ENCODE results near the gene LIF. TPM values are rescaled to one million over a fixed set of nuclear protein-coding genes. Genes with fewer than 3 reads are reported as not detected.

The LIF gene
- total RNA-seq, 1 experiment from 2014 or later = 8.0 TPM

DNA sequence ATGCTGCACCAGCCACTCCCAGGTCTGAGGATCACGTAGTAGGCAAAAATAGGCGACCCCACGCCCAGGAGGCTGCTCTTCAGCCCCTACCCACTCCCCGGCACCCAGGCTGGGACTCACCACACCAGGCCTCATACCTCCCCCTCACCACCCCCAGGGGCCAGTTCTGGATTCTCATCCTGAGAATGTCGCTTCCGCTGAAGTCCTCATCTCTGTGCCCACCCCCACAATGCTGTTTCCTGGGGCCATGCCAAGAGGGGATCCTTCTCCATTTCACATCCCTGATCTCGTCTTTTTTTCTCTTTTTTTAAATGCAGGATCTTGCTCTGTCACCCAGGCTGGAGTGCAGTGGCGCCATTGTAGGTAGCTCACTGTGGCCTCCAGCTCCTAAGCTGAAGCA is 21.8 kb upstream of the LIF start:
- no peaks in the 10 kb centered on the region for H3K4me1 Mint-ChIP-seq (ENCODE audit: low read depth, unreplicated experiment)
- Histone ChIP-seq H3K27me3 (replicated peaks; ENCODE audit: control insufficient read depth, insufficient read depth, low read length) (no peaks in the 10 kb centered on the region), H3K36me3 (ENCODE audit: control insufficient read depth, insufficient read depth, low read length) (no peaks in the 10 kb centered on the region), H3K4me3 (ENCODE audit: low read depth, low read length) (no peak overlapping the region), H3K9me3 (no peaks in the 10 kb centered on the region), H3K4me1 (peaks cover under 1% of the 10 kb centered on the region; the same call in 1 of the 2 replicates)
- intact Hi-C loops (cut with micrococcal nuclease; ENCODE audit: unreplicated experiment) = no loop called here
- H3K36me3 Mint-ChIP-seq (ENCODE audit: insufficient read depth, unreplicated experiment) = peaks cover 5% of the 10 kb centered on the region
- TF ChIP-seq, protein P1, sequence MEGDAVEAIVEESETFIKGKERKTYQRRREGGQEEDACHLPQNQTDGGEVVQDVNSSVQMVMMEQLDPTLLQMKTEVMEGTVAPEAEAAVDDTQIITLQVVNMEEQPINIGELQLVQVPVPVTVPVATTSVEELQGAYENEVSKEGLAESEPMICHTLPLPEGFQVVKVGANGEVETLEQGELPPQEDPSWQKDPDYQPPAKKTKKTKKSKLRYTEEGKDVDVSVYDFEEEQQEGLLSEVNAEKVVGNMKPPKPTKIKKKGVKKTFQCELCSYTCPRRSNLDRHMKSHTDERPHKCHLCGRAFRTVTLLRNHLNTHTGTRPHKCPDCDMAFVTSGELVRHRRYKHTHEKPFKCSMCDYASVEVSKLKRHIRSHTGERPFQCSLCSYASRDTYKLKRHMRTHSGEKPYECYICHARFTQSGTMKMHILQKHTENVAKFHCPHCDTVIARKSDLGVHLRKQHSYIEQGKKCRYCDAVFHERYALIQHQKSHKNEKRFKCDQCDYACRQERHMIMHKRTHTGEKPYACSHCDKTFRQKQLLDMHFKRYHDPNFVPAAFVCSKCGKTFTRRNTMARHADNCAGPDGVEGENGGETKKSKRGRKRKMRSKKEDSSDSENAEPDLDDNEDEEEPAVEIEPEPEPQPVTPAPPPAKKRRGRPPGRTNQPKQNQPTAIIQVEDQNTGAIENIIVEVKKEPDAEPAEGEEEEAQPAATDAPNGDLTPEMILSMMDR (IDR thresholded peaks at IDR 0.05; ENCODE audit: insufficient read depth in 1 of 2, low read depth in 1 of 2, low read length in 1 of 2, severe bottlenecking in 1 of 2, unreplicated experiment in 1 of 2) = no peak
- POLR2A ChIA-PET = no interaction called here
- H3K27me3 Mint-ChIP-seq (ENCODE audit: insufficient read depth, unreplicated experiment) = no peaks in the 10 kb centered on the region
- H3K4me3 Mint-ChIP-seq (ENCODE audit: unreplicated experiment) = no peak overlapping the region
- no peaks in the 10 kb centered on the region for H3K9me3 Mint-ChIP-seq (ENCODE audit: unreplicated experiment)
- DNase-seq = no peak
- CTCF ChIA-PET = interaction anchor here (1.0 kb wide), 1 partner anchor 58 kb away, joined by 4 read pairs; the partner anchor contains the start of gene TBC1D10A
- no peak overlapping the region for H3K27ac Mint-ChIP-seq (ENCODE audit: unreplicated experiment)
- no TSS peak for BruUV-seq (replicated peaks)

DNA sequence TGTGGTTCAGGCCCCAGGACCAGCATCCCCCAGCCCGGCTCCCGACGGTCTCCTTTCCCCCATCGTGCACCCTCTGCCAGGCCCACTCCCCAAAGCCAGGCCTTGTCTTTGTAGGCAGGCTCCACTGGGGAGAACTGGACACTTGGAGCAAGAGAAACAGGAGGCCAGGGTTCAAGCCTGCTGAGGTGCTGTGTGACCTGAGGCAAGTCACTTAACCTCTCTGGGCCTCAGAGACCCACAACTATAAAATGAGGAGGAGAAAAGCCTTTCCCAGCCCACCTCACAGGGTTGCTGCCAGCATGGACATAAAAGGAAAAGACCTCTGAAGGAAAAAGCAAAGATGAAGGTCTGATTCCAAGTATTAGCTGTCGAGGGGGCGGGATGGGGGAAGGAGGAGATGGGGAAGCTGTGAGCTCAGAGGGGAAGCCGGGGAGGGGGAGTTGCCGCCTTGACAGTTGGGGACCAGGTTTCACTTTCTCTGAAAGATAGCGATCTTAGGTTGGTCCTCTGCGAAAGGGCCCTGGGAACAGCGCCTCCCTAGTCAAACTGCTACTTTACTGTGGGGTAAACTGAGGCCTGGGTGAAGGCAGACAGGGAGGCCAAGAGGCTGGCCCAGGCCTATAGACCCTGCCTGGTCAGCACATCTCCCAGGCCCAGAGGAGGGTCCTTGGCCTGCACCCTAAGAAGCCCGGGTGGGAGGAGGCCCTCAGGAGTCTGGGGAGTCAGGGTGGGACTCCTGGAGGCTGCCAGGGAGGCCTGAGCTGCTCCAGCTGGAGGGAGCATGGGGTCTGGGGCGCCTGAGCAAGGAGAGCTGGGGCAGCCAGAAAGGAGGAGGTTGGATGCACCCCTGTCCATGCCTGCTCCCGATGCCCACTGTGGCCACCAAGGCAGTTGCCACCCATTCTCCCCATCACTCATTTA is 21.1 kb upstream of the LIF start:
- BruUV-seq (replicated peaks) = no TSS peak
- ChIA-PET CTCF (interaction anchor here (1.0 kb wide), 1 partner anchor 59 kb away, joined by 4 read pairs; the partner anchor contains the start of gene TBC1D10A), POLR2A (no interaction called here)
- Mint-ChIP-seq H3K4me1 (ENCODE audit: low read depth, unreplicated experiment) (no peaks in the 10 kb centered on the region), H3K9me3 (ENCODE audit: unreplicated experiment) (no peaks in the 10 kb centered on the region), H3K27ac (ENCODE audit: unreplicated experiment) (no peak overlapping the region), H3K27me3 (ENCODE audit: insufficient read depth, unreplicated experiment) (no peaks in the 10 kb centered on the region), H3K4me3 (ENCODE audit: unreplicated experiment) (no peak overlapping the region), H3K36me3 (ENCODE audit: insufficient read depth, unreplicated experiment) (peaks cover 5% of the 10 kb centered on the region)
- Histone ChIP-seq H3K4me3 (ENCODE audit: low read depth, low read length) (no peak overlapping the region), H3K36me3 (ENCODE audit: control insufficient read depth, insufficient read depth, low read length) (no peaks in the 10 kb centered on the region), H3K4me1 (peaks cover 5% of the 10 kb centered on the region; the same call in 1 of the 2 replicates), H3K9me3 (no peaks in the 10 kb centered on the region), H3K27me3 (replicated peaks; ENCODE audit: control insufficient read depth, insufficient read depth, low read length) (no peaks in the 10 kb centered on the region)
- TF ChIP-seq, protein P1 (IDR thresholded peaks at IDR 0.05; ENCODE audit: insufficient read depth in 1 of 2, low read depth in 1 of 2, low read length in 1 of 2, severe bottlenecking in 1 of 2, unreplicated experiment in 1 of 2) = no peak
- intact Hi-C loops (cut with micrococcal nuclease; ENCODE audit: unreplicated experiment) = no loop called here
- DNase-seq = no peak

DNA sequence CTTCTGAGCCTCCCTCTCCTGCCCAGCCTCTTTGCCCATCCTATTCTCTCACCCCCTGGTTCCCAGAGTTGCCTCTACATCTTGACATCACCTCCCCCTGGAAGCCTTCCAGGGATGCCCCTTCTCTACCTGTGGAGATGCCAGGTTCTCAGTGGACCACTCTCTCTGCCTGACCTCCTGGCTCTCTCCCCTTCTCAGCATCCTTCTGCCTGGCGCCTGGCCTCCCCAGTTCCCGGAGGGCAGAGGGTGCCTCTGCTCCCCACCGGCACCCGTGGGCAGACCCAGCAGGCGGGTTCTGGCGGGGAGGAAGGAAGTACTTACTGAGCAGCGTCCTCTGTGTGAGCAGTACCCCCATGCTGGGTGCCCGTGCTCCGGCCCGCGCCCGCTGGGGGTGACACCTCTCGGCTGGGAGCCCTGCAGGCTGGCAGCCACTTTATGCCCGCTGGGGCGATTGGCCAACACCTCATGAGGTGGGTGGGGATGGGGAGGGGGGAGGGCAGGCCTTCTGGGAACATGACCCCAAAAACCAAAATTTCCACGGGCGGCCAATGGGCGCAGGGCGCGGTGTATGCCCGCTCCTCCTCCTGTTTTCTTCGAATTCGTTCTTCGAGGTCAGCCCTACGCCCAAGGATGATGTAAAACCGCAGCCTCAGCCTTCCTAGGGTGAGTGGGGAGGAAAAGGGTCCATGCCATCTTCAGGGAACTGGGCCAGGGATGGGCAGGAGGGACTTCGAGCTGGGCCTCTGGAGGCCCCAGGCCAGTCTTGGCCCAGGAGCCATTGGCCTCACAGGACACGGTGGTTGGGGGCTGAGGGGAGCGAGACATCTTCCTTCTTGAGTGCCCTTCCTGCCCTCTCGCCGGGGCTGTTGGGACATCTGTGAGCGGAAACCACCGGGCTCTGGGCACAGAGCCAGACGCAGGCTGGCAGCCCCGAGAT is 20.2 kb upstream of the LIF start, which contains the start of gene OSM:
Gene OSM (minus strand): TSS at position 407 of the 937 bp plus-strand sequence. CDS start 52 bp downstream, at position 355.
- Mint-ChIP-seq H3K36me3 (ENCODE audit: insufficient read depth, unreplicated experiment) (peaks cover 5% of the 10 kb centered on the region), H3K27me3 (ENCODE audit: insufficient read depth, unreplicated experiment) (no peaks in the 10 kb centered on the region), H3K4me3 (ENCODE audit: unreplicated experiment) (no peak within 1 kb of the TSS), H3K4me1 (ENCODE audit: low read depth, unreplicated experiment) (no peaks in the 10 kb centered on the region), H3K9me3 (ENCODE audit: unreplicated experiment) (no peaks in the 10 kb centered on the region), H3K27ac (ENCODE audit: unreplicated experiment) (no peak within 1 kb of the TSS)
- intact Hi-C loops (cut with micrococcal nuclease; ENCODE audit: unreplicated experiment) = no loop called here
- Histone ChIP-seq H3K27me3 (replicated peaks; ENCODE audit: control insufficient read depth, insufficient read depth, low read length) (no peaks in the 10 kb centered on the region), H3K4me3 (ENCODE audit: low read depth, low read length) (no peak within 1 kb of the TSS), H3K4me1 (peaks cover 5% of the 10 kb centered on the region; the same call in 1 of the 2 replicates), H3K9me3 (no peaks in the 10 kb centered on the region), H3K36me3 (ENCODE audit: control insufficient read depth, insufficient read depth, low read length) (no peaks in the 10 kb centered on the region)
- POLR2A ChIA-PET = no interaction called here
- no TSS peak for BruUV-seq (replicated peaks)
- CTCF ChIA-PET = no interaction called here
- no peak for DNase-seq
- TF ChIP-seq, protein P1 (IDR thresholded peaks at IDR 0.05; ENCODE audit: insufficient read depth in 1 of 2, low read depth in 1 of 2, low read length in 1 of 2, severe bottlenecking in 1 of 2, unreplicated experiment in 1 of 2) = no peak
